ENCODE measurements around the gene LIMD2.

Gene LIMD2

GRCh38 chr17:63682981-63683380 is 16.9 kb downstream of the LIMD2 start:
- no peaks in the 10 kb centered on the region for H3K9me3 ChIP-seq (ENCODE audit: control insufficient read depth, low read length)
- peaks cover 43% of the 10 kb centered on the region for H3K36me3 ChIP-seq (ENCODE audit: control insufficient read depth, insufficient read depth, low read length)
- no peak for DNase-seq
- H3K4me1 ChIP-seq (ENCODE audit: control insufficient read depth, insufficient read depth, low read length, poor library complexity, severe bottlenecking): no peaks in the 10 kb centered on the region
- no peaks in the 10 kb centered on the region for H3K27me3 ChIP-seq (replicated peaks; ENCODE audit: control insufficient read depth, insufficient read depth, low read length, poor library complexity, severe bottlenecking)
- no peak overlapping the region for H3K4me3 ChIP-seq (ENCODE audit: insufficient read depth, low read depth, low read length, poor library complexity, severe bottlenecking)
- H3K27ac ChIP-seq (ENCODE audit: insufficient read depth, low read length, poor library complexity, severe bottlenecking): no peak overlapping the region

DNA sequence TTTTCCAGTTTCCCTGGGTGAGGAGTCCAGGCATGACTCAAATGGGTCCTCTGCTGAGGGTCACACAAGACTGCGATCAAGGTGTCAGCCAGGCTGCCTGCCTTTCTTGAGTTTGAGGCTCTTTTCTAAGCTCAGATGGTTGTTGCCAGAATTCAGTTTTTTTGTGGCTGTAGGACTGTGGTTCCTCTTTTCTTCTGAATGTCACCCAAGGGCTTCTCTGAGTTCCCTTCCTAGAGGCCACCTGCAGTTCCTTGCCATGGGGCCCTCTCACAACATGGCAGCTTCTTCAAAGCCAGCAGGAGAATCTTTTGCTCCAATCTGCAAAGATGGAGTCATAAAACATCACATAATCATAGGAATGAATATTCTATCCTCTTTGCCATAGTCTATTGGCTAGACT is 17.5 kb downstream of the LIMD2 start:
- Histone ChIP-seq H3K4me3 (ENCODE audit: insufficient read depth, low read depth, low read length, poor library complexity, severe bottlenecking) (no peak overlapping the region), H3K36me3 (ENCODE audit: control insufficient read depth, insufficient read depth, low read length) (peaks cover 45% of the 10 kb centered on the region)

DNA sequence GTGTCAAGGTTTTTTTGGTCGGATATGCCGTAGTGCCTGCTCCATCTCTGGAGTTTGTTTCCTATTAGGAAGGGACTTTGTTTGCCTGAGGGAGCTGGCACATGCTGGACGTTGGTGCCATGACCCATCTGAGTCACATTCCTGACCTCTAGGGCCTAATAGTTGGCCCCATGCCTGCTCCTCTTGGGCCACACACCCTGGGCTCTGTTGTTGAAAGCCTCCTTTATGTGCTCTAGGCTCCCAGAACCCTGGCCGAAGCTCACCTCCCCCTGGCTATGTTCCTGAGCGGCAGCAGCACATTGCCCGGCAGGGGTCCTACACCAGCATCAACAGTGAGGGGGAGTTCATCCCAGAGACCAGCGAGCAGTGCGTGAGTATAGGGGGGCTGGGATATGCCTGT is 18.4 kb downstream of the LIMD2 start:
- Histone ChIP-seq H3K27ac (ENCODE audit: insufficient read depth, low read length, poor library complexity, severe bottlenecking) (no peak overlapping the region), H3K27me3 (replicated peaks; ENCODE audit: control insufficient read depth, insufficient read depth, low read length, poor library complexity, severe bottlenecking) (no peaks in the 10 kb centered on the region), H3K4me1 (ENCODE audit: control insufficient read depth, insufficient read depth, low read length, poor library complexity, severe bottlenecking) (no peaks in the 10 kb centered on the region), H3K9me3 (ENCODE audit: control insufficient read depth, low read length) (no peaks in the 10 kb centered on the region), H3K36me3 (ENCODE audit: control insufficient read depth, insufficient read depth, low read length) (peaks cover 53% of the 10 kb centered on the region), H3K4me3 (ENCODE audit: insufficient read depth, low read depth, low read length, poor library complexity, severe bottlenecking) (no peak overlapping the region)
- DNase-seq: no peak

More for the DNA sequence above, 17.5 kb downstream of the LIMD2 start:
- H3K9me3 ChIP-seq (ENCODE audit: control insufficient read depth, low read length): no peaks in the 10 kb centered on the region
- H3K27ac ChIP-seq (ENCODE audit: insufficient read depth, low read length, poor library complexity, severe bottlenecking): no peak overlapping the region
- H3K4me1 ChIP-seq (ENCODE audit: control insufficient read depth, insufficient read depth, low read length, poor library complexity, severe bottlenecking): no peaks in the 10 kb centered on the region
- DNase-seq: no peak
- H3K27me3 ChIP-seq (replicated peaks; ENCODE audit: control insufficient read depth, insufficient read depth, low read length, poor library complexity, severe bottlenecking): no peaks in the 10 kb centered on the region

- Histone ChIP-seq H3K27ac (ENCODE audit: insufficient read depth, low read length, poor library complexity, severe bottlenecking) (no peak overlapping the region), H3K36me3 (ENCODE audit: control insufficient read depth, insufficient read depth, low read length) (peaks cover 55% of the 10 kb centered on the region), H3K9me3 (ENCODE audit: control insufficient read depth, low read length) (no peaks in the 10 kb centered on the region), H3K27me3 (replicated peaks; ENCODE audit: control insufficient read depth, insufficient read depth, low read length, poor library complexity, severe bottlenecking) (no peaks in the 10 kb centered on the region), H3K4me1 (ENCODE audit: control insufficient read depth, insufficient read depth, low read length, poor library complexity, severe bottlenecking) (no peaks in the 10 kb centered on the region), H3K4me3 (ENCODE audit: insufficient read depth, low read depth, low read length, poor library complexity, severe bottlenecking) (no peak overlapping the region)
- no peak for DNase-seq
Measured at GRCh38 chr17:63680700-63681099, 19.2 kb downstream of the LIMD2 start.

GRCh38 chr17:63679214-63679613 is 20.7 kb downstream of the LIMD2 start:
- no peak for DNase-seq
- no peaks in the 10 kb centered on the region for H3K27me3 ChIP-seq (replicated peaks; ENCODE audit: control insufficient read depth, insufficient read depth, low read length, poor library complexity, severe bottlenecking)
- no peaks in the 10 kb centered on the region for H3K9me3 ChIP-seq (ENCODE audit: control insufficient read depth, low read length)
- no peak overlapping the region for H3K4me3 ChIP-seq (ENCODE audit: insufficient read depth, low read depth, low read length, poor library complexity, severe bottlenecking)
- peaks cover 44% of the 10 kb centered on the region for H3K36me3 ChIP-seq (ENCODE audit: control insufficient read depth, insufficient read depth, low read length)
- H3K27ac ChIP-seq (ENCODE audit: insufficient read depth, low read length, poor library complexity, severe bottlenecking): no peak overlapping the region
- H3K4me1 ChIP-seq (ENCODE audit: control insufficient read depth, insufficient read depth, low read length, poor library complexity, severe bottlenecking): no peaks in the 10 kb centered on the region

GRCh38 chr17:63676584-63676983 is 23.3 kb downstream of the LIMD2 start:
- Histone ChIP-seq H3K27ac (ENCODE audit: insufficient read depth, low read length, poor library complexity, severe bottlenecking) (no peak overlapping the region), H3K36me3 (ENCODE audit: control insufficient read depth, insufficient read depth, low read length) (peaks cover 35% of the 10 kb centered on the region), H3K4me1 (ENCODE audit: control insufficient read depth, insufficient read depth, low read length, poor library complexity, severe bottlenecking) (no peaks in the 10 kb centered on the region), H3K9me3 (ENCODE audit: control insufficient read depth, low read length) (no peaks in the 10 kb centered on the region), H3K4me3 (ENCODE audit: insufficient read depth, low read depth, low read length, poor library complexity, severe bottlenecking) (no peak overlapping the region), H3K27me3 (replicated peaks; ENCODE audit: control insufficient read depth, insufficient read depth, low read length, poor library complexity, severe bottlenecking) (no peaks in the 10 kb centered on the region)
- no peak for DNase-seq

DNA sequence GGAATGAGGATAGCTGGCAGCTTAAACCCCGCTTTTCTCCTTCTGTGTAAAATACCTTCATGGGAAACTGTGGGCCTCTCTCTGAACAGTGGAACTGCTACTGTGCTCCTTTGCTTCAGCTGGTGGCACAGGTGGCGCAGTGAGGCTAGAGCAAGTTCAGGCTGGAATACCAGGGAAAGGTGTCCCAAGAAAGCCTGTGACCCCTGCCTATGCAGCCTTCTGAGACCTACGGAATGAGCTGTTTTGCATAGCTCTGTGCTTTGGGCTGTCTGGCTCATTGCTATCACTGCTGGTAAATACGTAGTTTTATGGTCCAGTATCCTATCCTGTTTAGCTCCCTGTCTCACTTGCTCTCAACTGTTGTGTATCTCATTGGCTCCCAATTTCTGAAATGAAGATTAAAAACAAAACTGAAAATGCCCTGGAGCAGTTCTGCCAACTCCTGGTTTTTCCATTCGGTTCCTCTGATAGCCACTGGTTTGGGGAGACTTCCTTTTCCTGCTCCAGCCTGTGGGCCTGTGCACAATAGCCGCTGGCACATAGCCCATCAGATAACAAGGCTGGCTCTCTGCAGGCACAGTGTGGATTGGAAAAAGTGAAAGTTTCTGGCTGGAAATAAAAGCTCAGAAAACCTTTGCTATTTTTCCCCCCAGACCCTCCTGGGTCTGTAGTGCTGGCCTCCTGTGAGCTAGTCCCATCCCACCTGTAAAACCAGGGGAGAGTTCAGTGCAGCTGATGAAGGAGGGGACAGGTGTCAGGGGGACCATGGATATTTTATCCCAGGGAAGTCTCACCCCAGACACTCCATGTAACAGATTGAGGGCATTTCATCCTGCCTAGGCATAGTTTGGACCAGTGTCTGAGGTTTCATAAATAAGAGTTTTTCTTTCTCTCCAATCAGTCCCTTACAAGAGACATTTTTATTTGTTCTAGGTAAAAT is 24.0 kb downstream of the LIMD2 start:
- H3K27ac ChIP-seq (ENCODE audit: insufficient read depth, low read length, poor library complexity, severe bottlenecking): no peak overlapping the region
- H3K4me3 ChIP-seq (ENCODE audit: insufficient read depth, low read depth, low read length, poor library complexity, severe bottlenecking): no peak overlapping the region
- H3K4me1 ChIP-seq (ENCODE audit: control insufficient read depth, insufficient read depth, low read length, poor library complexity, severe bottlenecking): no peaks in the 10 kb centered on the region
- H3K27me3 ChIP-seq (replicated peaks; ENCODE audit: control insufficient read depth, insufficient read depth, low read length, poor library complexity, severe bottlenecking): no peaks in the 10 kb centered on the region
- no peaks in the 10 kb centered on the region for H3K9me3 ChIP-seq (ENCODE audit: control insufficient read depth, low read length)
- no peak for DNase-seq
- H3K36me3 ChIP-seq (ENCODE audit: control insufficient read depth, insufficient read depth, low read length): peaks cover 29% of the 10 kb centered on the region

DNA sequence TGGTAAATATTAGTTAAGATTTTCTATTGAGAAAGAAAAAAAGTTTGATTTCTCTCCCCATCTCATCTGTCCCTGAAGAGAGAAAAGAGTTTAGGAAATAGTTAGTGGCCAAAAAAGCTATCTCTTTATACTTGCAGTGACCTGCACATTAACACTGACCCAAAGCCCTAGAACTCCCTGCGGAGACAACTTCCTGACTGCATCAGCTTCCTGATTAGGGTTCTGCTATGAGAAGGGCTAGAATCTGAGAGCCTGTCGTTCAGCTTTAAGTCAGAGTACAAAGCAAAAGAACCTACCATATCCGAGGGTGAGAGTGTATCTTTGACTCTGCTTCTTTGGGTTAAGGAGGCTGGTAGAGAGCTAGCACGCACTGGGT is 24.7 kb downstream of the LIMD2 start:
- no peak for DNase-seq
- Histone ChIP-seq H3K9me3 (ENCODE audit: control insufficient read depth, low read length) (no peaks in the 10 kb centered on the region), H3K4me1 (ENCODE audit: control insufficient read depth, insufficient read depth, low read length, poor library complexity, severe bottlenecking) (no peaks in the 10 kb centered on the region), H3K4me3 (ENCODE audit: insufficient read depth, low read depth, low read length, poor library complexity, severe bottlenecking) (no peak overlapping the region), H3K27me3 (replicated peaks; ENCODE audit: control insufficient read depth, insufficient read depth, low read length, poor library complexity, severe bottlenecking) (no peaks in the 10 kb centered on the region), H3K27ac (ENCODE audit: insufficient read depth, low read length, poor library complexity, severe bottlenecking) (no peak overlapping the region), H3K36me3 (ENCODE audit: control insufficient read depth, insufficient read depth, low read length) (peaks cover 29% of the 10 kb centered on the region)

DNA sequence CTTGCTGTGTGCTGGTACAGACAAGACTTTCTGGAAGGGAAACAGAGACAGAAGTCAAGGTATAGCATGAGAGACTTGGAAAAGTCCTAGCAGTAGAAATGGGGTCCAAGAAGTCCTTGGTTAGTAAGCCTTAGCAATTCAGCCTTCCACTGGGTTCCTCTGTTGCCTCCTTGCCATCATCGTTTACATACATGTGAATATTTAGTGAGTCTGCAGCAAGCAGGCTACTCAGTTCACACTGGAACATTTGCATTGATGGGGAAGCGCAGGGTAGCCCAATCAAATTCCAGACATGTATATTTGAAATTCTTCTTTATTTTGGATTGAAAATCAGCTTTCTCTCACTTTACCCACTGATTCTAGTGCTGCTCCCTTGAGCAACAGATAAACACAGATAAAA is 27.1 kb downstream of the LIMD2 start:
- no peaks in the 10 kb centered on the region for H3K4me1 ChIP-seq (ENCODE audit: control insufficient read depth, insufficient read depth, low read length, poor library complexity, severe bottlenecking)
- no peaks in the 10 kb centered on the region for H3K9me3 ChIP-seq (ENCODE audit: control insufficient read depth, low read length)
- H3K4me3 ChIP-seq (ENCODE audit: insufficient read depth, low read depth, low read length, poor library complexity, severe bottlenecking): no peak overlapping the region
- no peaks in the 10 kb centered on the region for H3K27me3 ChIP-seq (replicated peaks; ENCODE audit: control insufficient read depth, insufficient read depth, low read length, poor library complexity, severe bottlenecking)
- H3K36me3 ChIP-seq (ENCODE audit: control insufficient read depth, insufficient read depth, low read length): peaks cover 47% of the 10 kb centered on the region
- H3K27ac ChIP-seq (ENCODE audit: insufficient read depth, low read length, poor library complexity, severe bottlenecking): no peak overlapping the region
- DNase-seq: no peak

DNA sequence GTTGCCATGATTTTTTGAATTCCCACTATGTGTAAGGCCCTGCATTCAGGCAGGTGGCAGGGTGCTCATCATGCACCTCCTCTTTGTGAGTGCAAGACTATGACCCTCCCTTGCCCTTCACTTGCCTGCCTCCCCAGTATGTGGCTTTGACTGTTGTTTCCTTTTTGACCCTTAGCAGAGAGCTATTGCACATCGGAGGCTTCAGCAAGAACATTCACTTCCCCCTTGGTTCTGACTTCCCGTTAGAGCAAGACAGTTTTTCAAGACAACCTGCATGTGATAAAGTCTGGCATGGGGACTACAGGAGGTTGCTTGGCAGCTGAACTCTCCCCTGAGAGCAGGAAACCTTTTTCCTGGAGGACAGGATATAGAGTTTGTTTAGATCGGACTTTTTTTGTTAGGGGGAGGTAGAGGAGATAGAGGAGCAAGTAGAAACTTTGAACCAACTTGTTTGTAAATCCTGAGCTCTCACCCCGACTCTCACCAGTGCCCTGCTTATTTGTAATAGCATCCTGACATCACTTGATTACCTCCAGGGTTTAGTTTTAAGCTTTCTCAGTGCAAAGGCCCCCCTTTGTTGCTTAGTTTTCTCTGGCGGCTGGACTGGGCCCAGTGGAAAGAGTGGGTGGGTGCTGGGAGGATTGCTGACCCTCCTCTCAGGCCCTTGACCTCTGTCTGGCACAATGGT is 34.3 kb downstream of the LIMD2 start:
- no peaks in the 10 kb centered on the region for H3K4me1 ChIP-seq (ENCODE audit: control insufficient read depth, insufficient read depth, low read length, poor library complexity, severe bottlenecking)
- peaks cover 63% of the 10 kb centered on the region for H3K36me3 ChIP-seq (ENCODE audit: control insufficient read depth, insufficient read depth, low read length)
- H3K27ac ChIP-seq (ENCODE audit: insufficient read depth, low read length, poor library complexity, severe bottlenecking): no peak overlapping the region
- H3K9me3 ChIP-seq (ENCODE audit: control insufficient read depth, low read length): no peaks in the 10 kb centered on the region
- no peak overlapping the region for H3K4me3 ChIP-seq (ENCODE audit: insufficient read depth, low read depth, low read length, poor library complexity, severe bottlenecking)
- H3K27me3 ChIP-seq (replicated peaks; ENCODE audit: control insufficient read depth, insufficient read depth, low read length, poor library complexity, severe bottlenecking): no peaks in the 10 kb centered on the region
- no peak for DNase-seq

Measured in effector memory CD4-positive, alpha-beta T cell (primary cell).